Stomach (tissue), 9 donors: ENCODE measurements around the gene SCGB2A2. TPM values are rescaled to one million over a fixed set of nuclear protein-coding genes. Genes with fewer than 3 reads are reported as not detected.
A peak's percentile ranks its signal among the peaks of the same experiment; 100 is the strongest.

Experiments used
- DNase-seq, 2 donors: peaks; one replicate each; pipeline versions ENCODE4 v3.0.0 to v3.0.0-alpha.2; 2013 to 2019
- H3K27ac ChIP-seq, 5 donors: fragments of 200-600 bp in 4 of 5; sonication (generic) in 4 of 5; one replicate each; pipeline ENCODE4 v1.5.1; 2013 to 2019; ENCODE audit warnings: mild to moderate bottlenecking in 1 of 5, moderate library complexity in 1 of 5
- H3K27me3 ChIP-seq, 3 donors: fragments of 200-600 bp; sonication (generic); one replicate each; pipeline ENCODE4 v1.5.1; 2017 to 2019; ENCODE audit warnings: mixed run types in 1 of 3
- H3K36me3 ChIP-seq, 4 donors: fragments of 200-600 bp; sonication (generic); 1 replicate in 3 of 4; 2 replicates in 1 of 4; pipeline ENCODE4 v1.5.1; 2016 to 2019
- H3K4me1 ChIP-seq, 4 donors: fragments of 200-600 bp; sonication (generic); one replicate each; pipeline ENCODE4 v1.5.1; 2016 to 2019
- H3K4me3 ChIP-seq, 4 donors: fragments of 200-600 bp; sonication (generic) in 3 of 4; one replicate each; pipeline ENCODE4 v1.5.1; 2016 to 2019; ENCODE audit warnings: mild to moderate bottlenecking in 1 of 4
- H3K9me3 ChIP-seq, 4 donors: fragments of 200-600 bp; sonication (generic); one replicate each; pipeline ENCODE4 v1.5.1; 2016 to 2019
- CTCF ChIP-seq, 7 experiments: fragments of 450-650 bp in 4 of 7; fragments of 200-600 bp in 3 of 7; sonication (generic) in 3 of 7; IDR thresholded peaks; one replicate each; pipeline ENCODE4 v1.5.1; 2016 to 2019; ENCODE audit warnings: antibody characterized with exemption in 7 of 7, control low read depth in 2 of 7, mild to moderate bottlenecking in 1 of 7
- EP300 ChIP-seq: sonication (generic); formaldehyde crosslinking; IDR thresholded peaks from one replicate; pipeline ENCODE4 v1.6.1; 2017; ENCODE audit warnings: antibody characterized with exemption
- POLR2A ChIP-seq, 4 donors: fragments of 450-650 bp; IDR thresholded peaks; one replicate each; pipeline ENCODE4 v1.6.1; 2016; ENCODE audit warnings: antibody characterized with exemption in 4 of 4, control low read depth in 2 of 4, mild to moderate bottlenecking in 1 of 4, moderate library complexity in 1 of 4
- POLR2AphosphoS5 ChIP-seq, 3 donors: sonication (generic); formaldehyde crosslinking; IDR thresholded peaks; one replicate each; pipeline ENCODE4 v1.6.1; 2016; ENCODE audit warnings: antibody characterized with exemption in 3 of 3
- WGBS, 5 donors: extraction: QIAGEN DNeasy Blood & Tissue Kit in 3 of 5; methylation state at CpG; one replicate each; pipeline versions ENCODE4 v1.1.5 to v1.1.7; 2013 to 2018; 5-methylcytosine and 5-hydroxymethylcytosine counted together
- intact Hi-C: fragments of 100-400 bp; cut with DNase I; formaldehyde crosslinking; loops from one replicate; pipeline ENCODE4 v1.15.1; 2023; ENCODE audit warnings: low total_unique reads
- polyA plus RNA-seq, 3 donors: library from polyadenylated mRNA; stranded (reverse); fragments of 200-250 nt; gene quantifications; one replicate each; pipeline ENCODE4 v1.2.3, GENCODE V29; 2013
- total RNA-seq, 5 donors: library from RNA; depleted of rRNA; stranded (reverse); fragments of >200 nt; gene quantifications; one replicate each; pipeline versions ENCODE4 v1.1.0 to v1.2.3, GENCODE V29; 2014 to 2016
- donor health status: healthy with polysubstance abuse.
- donor health status: Bipolar disorder and iron deficiency.
- donor health status: healthy.

Gene SCGB2A2
- total and polyA plus RNA-seq, 8 donors, result 0.35 TPM; not detected in 7

- H3K27ac ChIP-seq, result no peak overlapping the region
- H3K27me3 ChIP-seq, result peaks cover 0 to 23% (median 5%) of the 10 kb centered on the region in 3 donors
- no peak overlapping the region for H3K4me3 ChIP-seq
- H3K36me3 ChIP-seq, result no peaks in the 10 kb centered on the region
- H3K9me3 ChIP-seq, result no peaks in the 10 kb centered on the region
- intact Hi-C loops, result no loop called here
- 20 to 42% (median 33%) methylated on average over 1 to 2 of the region's 2 CpGs for WGBS, 5 donors
- peak in 1 of 2 donors; percentile 71 for DNase-seq
- no peak for TF ChIP-seq POLR2AphosphoS5 (IDR thresholded peaks at IDR 0.05)
- TF ChIP-seq CTCF (IDR thresholded peaks at IDR 0.05), result no peak
- no peak for TF ChIP-seq EP300
- TF ChIP-seq POLR2A (IDR thresholded peaks at IDR 0.05), result no peak
- H3K4me1 ChIP-seq, result no peaks in the 10 kb centered on the region
Observed at GRCh38 chr11:62295504-62295903, 25.5 kb downstream of the SCGB2A2 start.

- no peak within 1 kb of the TSS for H3K27ac ChIP-seq
- 54 to 71% (median 63%) methylated on average over 6 to 7 of the region's 7 CpGs for WGBS, 5 donors
- H3K4me1 ChIP-seq, result no peaks in the 10 kb centered on the region
- H3K27me3 ChIP-seq, result peaks cover 0 to 23% (median 5%) of the 10 kb centered on the region in 3 donors
- no peaks in the 10 kb centered on the region for H3K36me3 ChIP-seq
- no peak within 1 kb of the TSS for H3K4me3 ChIP-seq
- no peak for DNase-seq
- no peaks in the 10 kb centered on the region for H3K9me3 ChIP-seq
- intact Hi-C loops, result no loop called here
- TF ChIP-seq CTCF (IDR thresholded peaks at IDR 0.05) (no peak), POLR2A (IDR thresholded peaks at IDR 0.05) (no peak), POLR2AphosphoS5 (IDR thresholded peaks at IDR 0.05) (no peak), EP300 (no peak)
Observed at GRCh38 chr11:62298975-62299374, 29.0 kb downstream of the SCGB2A2 start, which contains the start of gene SCGB1D4. TSS of gene SCGB1D4 (minus strand) at chr11:62299075. CDS start at chr11:62299010, 65 bp downstream.

- TF ChIP-seq POLR2AphosphoS5 (IDR thresholded peaks at IDR 0.05), result no peak
- TF ChIP-seq POLR2A (IDR thresholded peaks at IDR 0.05), result no peak
- no peak for TF ChIP-seq CTCF (IDR thresholded peaks at IDR 0.05)
- TF ChIP-seq EP300, result no peak
- intact Hi-C loops, result no loop called here
- Histone ChIP-seq H3K36me3 (no peaks in the 10 kb centered on the region), H3K4me3 (no peak overlapping the region), H3K27me3 (peaks cover 0 to 19% (median 8%) of the 10 kb centered on the region in 3 donors), H3K4me1 (no peaks in the 10 kb centered on the region), H3K9me3 (peaks cover 0 to 7% (median 2%) of the 10 kb centered on the region in 4 donors), H3K27ac (no peak overlapping the region)
- 25 to 48% (median 31%) methylated on average over 5 to 6 of the region's 6 CpGs for WGBS, 5 donors
- no peak for DNase-seq
Observed at GRCh38 chr11:62306227-62306626, 36.3 kb downstream of the SCGB2A2 start.

GRCh38 chr11:62307950-62308349 is 38.0 kb downstream of the SCGB2A2 start:
- no peak overlapping the region for H3K4me3 ChIP-seq
- no peaks in the 10 kb centered on the region for H3K36me3 ChIP-seq
- H3K27ac ChIP-seq, result no peak overlapping the region
- H3K9me3 ChIP-seq, result peaks cover 0 to 7% (median 2%) of the 10 kb centered on the region in 4 donors
- intact Hi-C loops, result no loop called here
- no peak for TF ChIP-seq CTCF (IDR thresholded peaks at IDR 0.05)
- no peak for TF ChIP-seq POLR2A (IDR thresholded peaks at IDR 0.05)
- no peak for TF ChIP-seq POLR2AphosphoS5 (IDR thresholded peaks at IDR 0.05)
- no peak for TF ChIP-seq EP300
- H3K4me1 ChIP-seq, result no peaks in the 10 kb centered on the region
- DNase-seq, result no peak
- peaks cover 0 to 27% (median 8%) of the 10 kb centered on the region in 3 donors for H3K27me3 ChIP-seq
